ENCODE measurements around the gene BANF1.

BANF1 gene

DNA sequence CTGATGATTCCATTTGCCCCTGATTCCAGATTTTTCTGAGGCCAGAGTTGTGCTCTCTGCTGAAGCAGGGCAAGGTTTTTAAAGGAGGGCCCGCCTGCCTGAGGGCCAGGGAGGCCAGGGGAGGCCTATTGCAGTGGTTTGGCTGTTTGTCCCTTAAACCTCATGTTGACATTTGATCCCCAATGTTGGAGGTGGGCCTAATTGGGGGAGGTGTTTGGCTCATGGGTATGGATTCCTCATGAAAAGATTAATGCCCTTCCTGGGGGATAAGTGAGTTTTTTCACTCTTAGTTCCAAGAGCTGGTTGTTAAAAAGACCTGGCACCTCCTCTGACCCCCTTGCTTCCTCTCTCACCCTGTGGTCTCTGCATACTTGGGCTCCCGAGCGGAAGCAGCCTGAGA lies 37.5 kb downstream of the BANF1 start:
- no peak for DNase-seq (ENCODE audit: low read depth in 2 of 2)

- no peak for DNase-seq (ENCODE audit: low read depth in 2 of 2)
Observed at GRCh38 chr11:66042227-66042995, 40.1 kb downstream of the BANF1 start.

- no peak for DNase-seq (ENCODE audit: low read depth in 2 of 2)
Observed at GRCh38 chr11:66042996-66043906, 40.9 kb downstream of the BANF1 start.

DNA sequence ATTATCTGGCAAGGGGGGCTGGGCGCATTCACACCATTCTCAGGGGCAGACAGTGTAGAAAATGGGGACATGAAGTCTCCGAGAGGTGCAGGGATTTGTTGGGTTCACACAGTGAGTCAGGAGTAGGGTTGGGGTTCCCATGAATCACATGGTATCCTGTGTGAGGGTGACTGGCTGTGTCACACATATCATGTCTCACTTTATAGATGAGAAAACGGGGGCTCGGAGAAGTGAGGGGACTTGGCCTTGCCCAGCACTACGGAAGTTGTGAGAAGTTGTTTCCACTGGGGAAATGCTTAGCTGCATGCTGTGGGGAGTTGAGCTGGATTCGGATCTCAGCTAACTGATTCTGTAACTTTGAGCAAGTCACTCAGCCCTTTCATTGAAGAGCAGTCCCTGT lies 42.5 kb downstream of the BANF1 start:
- DNase-seq (ENCODE audit: low read depth in 2 of 2), result peak in 1 of 2 donors; percentile 19

GRCh38 chr11:66045177-66045639 lies 42.9 kb downstream of the BANF1 start:
- DNase-seq (ENCODE audit: low read depth in 2 of 2), result peak; percentile 68 to 71

DNA sequence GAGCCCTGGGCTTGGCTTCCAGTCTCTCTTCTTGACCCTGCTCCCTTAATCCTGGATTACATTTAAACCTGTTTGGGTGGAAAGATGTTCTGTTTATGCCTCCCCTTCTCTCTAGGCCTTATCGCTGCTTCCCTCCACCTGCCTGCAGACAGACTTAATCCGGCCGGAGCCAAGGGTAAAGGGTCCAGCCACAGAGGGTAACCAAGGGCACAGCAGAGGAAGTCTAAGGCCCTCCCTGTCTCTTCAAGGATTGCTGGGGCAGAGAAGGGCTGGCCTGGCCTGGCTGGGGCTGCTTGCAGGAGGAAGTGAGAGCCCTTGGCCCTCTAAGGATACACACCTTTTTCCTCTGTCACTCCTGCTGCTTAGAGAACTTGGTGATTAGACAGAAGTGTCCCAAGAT lies 44.6 kb downstream of the BANF1 start:
- DNase-seq (ENCODE audit: low read depth in 2 of 2), result no peak

- no peak for DNase-seq (ENCODE audit: low read depth in 2 of 2)
Observed at GRCh38 chr11:66047541-66048365, 45.5 kb downstream of the BANF1 start.

DNA sequence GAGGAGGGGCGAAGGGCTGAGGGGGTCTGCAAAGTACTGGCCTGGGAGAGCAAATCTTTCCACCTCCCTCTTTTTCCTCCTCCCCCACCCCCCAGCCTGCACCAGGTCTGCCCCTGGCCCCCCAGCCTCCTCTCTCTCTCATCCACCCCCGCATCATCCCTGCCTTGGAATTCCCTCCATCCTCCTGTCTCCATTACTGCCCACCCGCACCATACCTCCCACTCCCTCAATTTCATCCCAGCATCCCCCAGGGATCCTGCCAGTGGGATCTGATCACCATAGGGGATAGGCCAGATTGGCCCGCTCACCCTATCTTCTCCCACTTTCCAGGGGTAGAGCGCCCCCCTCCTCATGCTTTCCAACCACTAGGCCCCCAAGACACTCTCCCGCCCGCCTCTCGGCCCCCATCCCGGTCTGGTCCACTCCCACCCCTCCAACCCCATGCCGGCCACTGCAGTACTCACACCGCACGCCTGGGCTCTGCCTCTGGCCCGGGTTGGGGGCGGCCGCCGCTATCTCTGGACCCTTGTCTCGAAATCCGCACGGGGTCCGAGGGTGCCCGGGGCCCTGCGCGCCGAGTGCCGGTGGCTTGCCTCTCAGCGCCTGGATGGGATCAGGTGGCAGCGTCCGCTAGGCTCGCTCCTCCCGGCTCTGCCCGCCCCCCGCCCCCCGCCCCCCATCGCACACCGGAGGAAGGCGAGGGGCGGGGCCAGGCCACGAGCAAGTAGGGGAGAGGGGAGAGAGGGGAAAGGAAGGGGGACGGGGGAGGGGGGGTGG lies 46.4 kb downstream of the BANF1 start, which contains the start of gene GAL3ST3:
Gene GAL3ST3, minus strand, starts transcription at position 615 of the 777 bp plus-strand sequence. CDS start 3,746 bp downstream, outside the sequence.
- no peak for DNase-seq (ENCODE audit: low read depth in 2 of 2)

DNA sequence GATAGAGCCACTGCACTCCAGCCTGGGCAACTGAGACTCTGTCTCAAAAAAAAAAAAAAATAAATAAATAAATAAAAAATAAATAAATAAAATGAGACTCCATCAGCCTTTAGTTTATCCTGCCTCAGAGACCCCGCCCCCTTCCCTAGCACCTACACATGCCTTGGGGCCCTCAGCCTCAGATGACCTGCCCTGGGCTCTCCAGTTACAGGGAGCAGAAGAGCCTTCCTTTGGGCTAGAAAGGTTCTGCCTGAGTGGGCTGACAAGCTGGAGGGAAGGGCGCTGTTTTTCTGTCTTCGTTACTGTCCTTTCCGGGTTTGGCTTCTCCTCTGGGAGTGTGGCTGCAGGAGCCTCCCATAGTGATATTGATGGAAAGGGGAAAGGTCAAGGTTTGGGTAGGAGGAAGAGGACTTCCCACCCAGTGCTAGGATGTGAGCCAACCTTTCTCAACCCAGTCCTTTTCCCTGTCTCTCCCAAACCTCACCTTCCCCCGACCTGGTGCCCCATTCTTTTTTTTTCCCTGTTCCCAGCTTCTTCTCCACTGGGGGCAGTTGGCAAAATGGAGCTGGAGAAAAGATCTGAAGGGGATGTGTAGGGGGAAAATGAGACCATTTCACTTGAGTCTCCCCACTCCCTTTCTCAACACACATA lies 48.4 kb downstream of the BANF1 start:
- no peak for DNase-seq (ENCODE audit: low read depth in 2 of 2)

GRCh38 chr11:66051371-66051765 lies 49.1 kb downstream of the BANF1 start:
- no peak for DNase-seq (ENCODE audit: low read depth in 2 of 2)

DNA sequence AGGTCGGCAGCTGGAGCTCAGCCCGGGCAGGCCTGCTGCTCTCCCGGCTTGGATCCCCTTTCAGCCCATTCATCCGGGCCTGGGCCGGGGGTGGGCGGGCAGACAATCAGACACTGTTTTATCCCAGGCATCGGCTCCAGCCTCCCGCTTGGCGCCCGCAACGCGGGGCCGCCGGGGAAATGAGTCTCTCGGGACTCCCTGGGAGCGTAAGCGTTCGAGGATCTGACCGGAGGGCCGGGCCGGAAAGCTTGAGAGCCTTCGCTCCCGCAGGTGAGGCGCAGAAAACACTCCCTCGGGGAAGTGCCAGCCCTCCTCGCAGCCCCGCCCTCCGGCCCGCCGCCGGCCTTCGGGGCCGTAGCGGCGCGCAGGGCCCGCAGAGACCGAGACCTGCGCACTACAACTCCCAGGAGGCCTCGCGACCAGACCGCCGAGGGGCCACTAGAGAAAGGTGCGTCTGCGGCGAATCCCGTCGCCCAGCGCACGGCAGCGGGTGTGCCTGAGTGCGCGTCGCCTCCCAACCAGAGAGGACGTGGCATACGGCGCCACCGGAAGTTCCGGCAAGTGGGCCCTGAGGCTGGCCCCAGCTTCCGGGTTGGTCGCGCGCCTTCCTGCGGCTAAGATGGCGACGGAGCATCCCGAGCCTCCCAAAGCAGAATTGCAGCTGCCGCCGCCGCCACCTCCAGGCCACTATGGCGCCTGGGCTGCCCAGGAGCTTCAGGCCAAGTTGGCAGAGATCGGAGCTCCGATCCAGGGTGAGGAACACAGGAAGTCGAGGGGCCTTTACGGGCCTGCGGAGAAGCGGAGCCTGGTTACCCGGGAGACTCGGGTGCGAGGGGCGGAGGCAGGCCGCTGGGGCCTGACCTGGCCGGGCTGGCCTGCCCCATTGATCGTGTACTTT lies 49.7 kb downstream of the BANF1 start, which contains the start of gene SF3B2:
Gene SF3B2, plus strand, starts transcription at position 599 of the 898 bp plus-strand sequence. Its CDS starts 21 bp downstream, at position 620.
- peak; percentile 90 to 97 for DNase-seq (ENCODE audit: low read depth in 2 of 2)

GRCh38 chr11:66052664-66052982 lies 50.3 kb downstream of the BANF1 start:
- DNase-seq (ENCODE audit: low read depth in 2 of 2), result no peak

All from stimulated activated CD8-positive, alpha-beta memory T cell treated with anti-CD3 and anti-CD28 coated beads, Interleukin-7, amount 100 ng/mL, for 4 hours (primary cell).